Omental fat pad (tissue), 4 donors: ENCODE measurements around the gene ZNFX1. TPM values are rescaled to one million over a fixed set of nuclear protein-coding genes. Genes with fewer than 3 reads are reported as not detected.

Experiments used
- ATAC-seq: fragments of 150-250 bp; one replicate; pipeline ENCODE4 v1.9.1; 2016; ENCODE audit warnings: mild to moderate bottlenecking, moderate library complexity; ENCODE audit not compliant: low FRiP score
- DNase-seq: peaks from one replicate; pipeline ENCODE4 v3.0.0-alpha.2; 2019; ENCODE audit warnings: low spot score
- total RNA-seq, 4 donors: library from RNA; depleted of rRNA; stranded (reverse); fragments of >200 nt; gene quantifications; one replicate each; pipeline ENCODE4 v1.1.0, GENCODE V29; 2016
- TF ChIP-seq, protein P1 (sequence below), 3 donors: fragments of 450-650 bp; IDR thresholded peaks; one replicate each; pipeline ENCODE4 v1.5.1; 2016 to 2017; ENCODE audit warnings: antibody characterized with exemption in 3 of 3, mild to moderate bottlenecking in 3 of 3, moderate library complexity in 2 of 3

ZNFX1 gene
- total RNA-seq, 4 donors from 2014 or later: 40.5 to 106 (median 54.8) TPM

DNA sequence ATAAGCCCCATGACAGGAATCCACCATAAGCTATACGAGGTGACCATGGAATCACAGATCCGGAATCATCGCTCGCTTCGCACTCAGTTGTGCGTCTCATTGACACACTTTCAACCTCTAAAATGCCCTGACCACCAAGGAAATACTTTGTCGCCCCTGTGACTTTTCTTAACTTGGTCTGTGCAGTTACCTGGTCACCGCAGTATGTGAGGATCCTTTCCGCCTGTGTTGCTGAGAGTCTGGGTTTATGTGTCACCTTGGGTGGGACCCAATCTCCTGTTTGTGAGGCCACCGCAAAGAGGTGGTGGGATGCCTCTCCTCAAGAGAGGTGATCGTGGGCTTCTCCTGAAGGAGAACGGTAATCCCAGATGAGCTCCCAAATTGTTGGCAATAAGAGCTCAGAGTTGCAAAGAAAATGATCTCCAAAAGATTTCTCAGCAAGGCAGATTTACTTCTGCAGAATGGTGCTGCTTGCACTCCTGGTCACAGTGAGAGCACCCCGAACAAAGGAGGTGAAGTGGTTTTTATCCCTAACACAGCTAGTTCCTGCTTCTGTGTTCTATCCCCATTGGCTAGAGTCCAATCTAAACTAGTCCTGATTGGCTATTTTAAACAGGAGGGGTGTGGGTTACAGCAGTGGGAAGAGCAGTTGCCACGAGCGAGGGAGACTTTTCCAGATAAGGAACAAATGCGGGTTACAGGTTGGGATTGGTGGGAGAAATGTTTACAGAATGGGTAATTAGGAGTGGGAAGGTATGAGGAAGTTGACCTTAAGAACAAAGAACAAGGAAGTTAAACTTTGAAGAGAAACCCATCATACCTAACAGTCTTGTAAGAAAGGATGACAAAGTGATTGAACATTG lies 9.1 kb upstream of the ZNFX1 start:
- TF ChIP-seq, protein P1, sequence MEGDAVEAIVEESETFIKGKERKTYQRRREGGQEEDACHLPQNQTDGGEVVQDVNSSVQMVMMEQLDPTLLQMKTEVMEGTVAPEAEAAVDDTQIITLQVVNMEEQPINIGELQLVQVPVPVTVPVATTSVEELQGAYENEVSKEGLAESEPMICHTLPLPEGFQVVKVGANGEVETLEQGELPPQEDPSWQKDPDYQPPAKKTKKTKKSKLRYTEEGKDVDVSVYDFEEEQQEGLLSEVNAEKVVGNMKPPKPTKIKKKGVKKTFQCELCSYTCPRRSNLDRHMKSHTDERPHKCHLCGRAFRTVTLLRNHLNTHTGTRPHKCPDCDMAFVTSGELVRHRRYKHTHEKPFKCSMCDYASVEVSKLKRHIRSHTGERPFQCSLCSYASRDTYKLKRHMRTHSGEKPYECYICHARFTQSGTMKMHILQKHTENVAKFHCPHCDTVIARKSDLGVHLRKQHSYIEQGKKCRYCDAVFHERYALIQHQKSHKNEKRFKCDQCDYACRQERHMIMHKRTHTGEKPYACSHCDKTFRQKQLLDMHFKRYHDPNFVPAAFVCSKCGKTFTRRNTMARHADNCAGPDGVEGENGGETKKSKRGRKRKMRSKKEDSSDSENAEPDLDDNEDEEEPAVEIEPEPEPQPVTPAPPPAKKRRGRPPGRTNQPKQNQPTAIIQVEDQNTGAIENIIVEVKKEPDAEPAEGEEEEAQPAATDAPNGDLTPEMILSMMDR (IDR thresholded peaks at IDR 0.05): no peak
- DNase-seq (no peak), ATAC-seq (no peak)

DNA sequence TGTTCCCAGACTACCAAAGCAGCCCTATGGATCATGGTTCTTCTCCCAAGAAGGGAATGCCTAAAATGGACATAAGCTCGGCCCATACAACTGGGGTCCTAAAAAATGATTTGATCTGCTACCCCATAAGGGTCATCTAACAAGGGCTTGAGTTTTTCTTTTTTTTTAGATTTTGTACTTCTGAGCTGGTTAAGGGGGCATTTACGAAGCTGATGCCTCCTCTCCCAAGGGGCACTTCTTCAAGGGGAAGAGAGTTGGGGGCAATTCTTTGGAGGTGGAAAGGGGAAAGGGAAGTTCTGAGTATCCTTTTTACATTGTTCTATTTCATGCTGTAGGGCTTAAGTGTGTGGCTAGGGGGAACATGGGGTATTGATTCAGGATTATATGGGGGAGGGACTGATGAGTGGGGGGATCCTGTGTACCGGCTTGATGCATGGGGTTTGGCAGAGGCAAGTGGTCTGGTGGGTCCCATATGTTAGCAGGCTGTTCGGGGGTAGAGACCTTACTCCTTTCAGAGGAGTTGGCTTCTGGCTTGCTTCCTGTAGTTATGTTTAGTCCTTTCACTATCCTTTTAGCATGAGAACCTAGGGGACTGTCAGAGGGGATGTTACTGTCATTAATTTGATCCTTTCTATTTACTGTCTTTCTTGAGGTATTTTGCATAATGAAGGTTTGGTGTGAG lies 8.1 kb upstream of the ZNFX1 start:
- ATAC-seq (no peak), DNase-seq (no peak)
- TF ChIP-seq, protein P1 (IDR thresholded peaks at IDR 0.05): no peak

DNA sequence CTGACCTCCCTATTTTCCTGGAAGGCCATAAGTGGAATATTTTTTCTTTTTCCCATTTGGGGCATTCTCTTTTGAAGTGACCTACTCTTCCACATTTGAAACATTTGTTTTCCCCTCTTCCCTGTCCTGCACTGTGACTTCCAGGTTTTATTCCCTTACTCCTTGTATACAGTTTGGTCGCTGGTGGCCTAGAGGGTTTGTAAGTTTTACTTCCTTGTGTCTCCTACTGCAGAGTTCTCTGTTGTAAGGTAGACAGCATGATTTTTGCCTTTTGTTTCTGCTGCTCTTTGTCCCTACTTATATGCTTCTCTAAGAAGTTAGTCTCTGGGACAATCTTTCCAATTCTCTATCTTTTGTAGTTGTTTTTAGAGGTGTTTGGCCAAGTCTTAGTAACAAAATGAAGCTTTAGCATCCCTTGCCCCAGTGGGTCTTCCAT lies 7.4 kb upstream of the ZNFX1 start:
- ATAC-seq: no peak
- TF ChIP-seq, protein P1 (IDR thresholded peaks at IDR 0.05): no peak

DNA sequence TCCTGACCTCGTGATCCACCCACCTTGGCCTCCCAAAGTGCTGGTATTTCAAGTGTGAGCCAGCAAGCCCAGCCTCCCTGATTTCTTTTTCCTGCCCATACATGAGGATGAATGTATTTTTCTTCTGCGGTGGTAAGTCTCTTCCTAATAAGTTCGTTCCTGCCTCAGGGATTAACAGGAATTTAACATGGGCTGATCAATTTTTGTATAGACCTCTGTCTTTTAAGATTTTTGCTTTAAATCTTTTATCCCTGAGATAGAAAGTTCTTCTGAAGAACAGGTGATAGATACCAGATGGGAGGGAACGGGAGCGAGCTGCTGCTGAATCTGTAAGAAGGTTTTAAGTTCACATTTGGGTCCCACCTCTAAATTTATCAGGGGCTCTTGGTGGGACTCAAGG lies 7.0 kb upstream of the ZNFX1 start:
- TF ChIP-seq, protein P1 (IDR thresholded peaks at IDR 0.05): no peak
- ATAC-seq (no peak), DNase-seq (no peak)

More for the DNA sequence above, 7.4 kb upstream of the ZNFX1 start:
- no peak for DNase-seq

DNA sequence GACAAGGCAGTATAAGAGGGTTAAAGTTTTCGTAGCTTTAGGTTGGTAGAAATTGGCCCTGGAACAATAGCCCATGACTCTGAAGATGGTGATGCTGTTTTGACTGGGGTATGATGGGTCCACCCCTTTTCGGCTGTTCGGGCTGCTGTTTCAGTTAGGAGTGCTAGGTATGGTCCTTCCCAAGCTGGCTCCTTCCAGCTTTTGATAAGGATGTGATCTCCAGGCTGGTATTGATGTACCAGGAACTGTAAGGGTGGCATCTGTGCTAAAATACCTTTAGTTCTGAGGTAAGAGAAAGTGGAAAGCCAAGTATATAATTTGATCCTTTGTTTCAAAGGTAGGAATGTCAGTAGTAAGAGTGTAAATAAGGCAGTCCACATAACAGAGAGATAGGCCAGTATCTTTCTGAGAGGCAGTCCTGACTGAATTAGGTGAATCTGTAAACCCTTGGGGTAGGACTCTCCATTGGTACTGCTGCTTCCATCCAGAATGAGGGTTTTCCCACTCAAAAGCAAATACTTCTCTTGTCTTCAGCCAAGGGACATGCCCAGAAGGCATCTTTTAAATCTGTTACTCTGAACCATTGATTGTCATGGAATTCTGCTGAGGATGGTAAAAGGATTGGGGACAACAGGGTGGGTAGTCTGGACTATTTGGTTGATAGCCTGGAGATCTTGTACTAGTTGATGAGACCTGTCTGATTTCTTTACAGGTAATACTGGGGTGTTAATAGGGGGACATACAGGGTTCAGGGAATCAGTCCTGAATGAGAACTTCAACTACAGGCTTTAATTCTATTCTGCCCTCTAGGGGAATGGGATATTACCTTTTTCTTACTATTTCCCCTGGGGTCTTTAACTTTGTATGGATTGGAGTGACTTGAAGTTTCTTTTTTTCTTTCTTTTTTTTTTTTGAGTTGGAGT lies 6.1 kb upstream of the ZNFX1 start:
- ATAC-seq: no peak
- DNase-seq: no peak
- TF ChIP-seq, protein P1 (IDR thresholded peaks at IDR 0.05): no peak

DNA sequence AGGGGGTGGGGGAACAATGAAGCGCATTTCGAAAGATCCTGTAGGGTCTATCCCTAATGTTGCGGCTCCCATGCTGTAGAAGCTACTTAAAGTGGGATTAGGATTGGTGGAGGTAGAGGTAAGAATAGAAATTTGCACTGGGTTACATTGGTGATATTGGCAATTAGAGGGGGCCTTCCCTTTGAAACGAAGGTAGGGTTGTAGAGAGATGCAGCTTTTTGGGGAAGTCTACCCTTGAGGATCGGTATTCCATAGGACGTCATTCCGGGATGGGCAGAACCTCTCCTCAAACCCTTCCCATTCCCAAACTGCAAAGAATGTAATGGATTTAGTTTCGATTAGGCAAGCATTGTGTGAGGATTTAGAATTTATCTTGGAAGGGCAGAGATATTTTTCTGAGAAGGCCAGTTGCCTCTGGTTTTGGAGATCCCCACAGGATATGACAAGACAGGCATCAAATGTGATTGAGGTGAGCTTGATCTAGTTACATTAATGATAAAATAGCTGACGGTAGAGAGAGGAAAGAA lies 5.4 kb upstream of the ZNFX1 start:
- ATAC-seq: no peak
- DNase-seq: no peak
- TF ChIP-seq, protein P1 (IDR thresholded peaks at IDR 0.05): no peak
